CD14-positive monocyte (primary cell): Measurements from ENCODE around the gene FOXA3. TPM values are rescaled to one million over a fixed set of nuclear protein-coding genes. Genes with fewer than 3 reads are reported as not detected.

Source experiments
- DNase-seq, 3 donors: peaks; one replicate each; pipeline ENCODE4 v3.0.0-alpha.2; 2011 to 2022
- H2AFZ ChIP-seq: 2 replicates; pipeline ENCODE4 v1.6.0; 2012; ENCODE audit warnings: mild to moderate bottlenecking, low read depth, low read length, inconsistent platforms; ENCODE audit not compliant: insufficient read depth, poor library complexity, severe bottlenecking
- H3K27ac ChIP-seq, 2 donors: 1 replicate in 1 of 2; 2 replicates in 1 of 2; pipeline ENCODE4 v1.5.1; 2012 to 2013; ENCODE audit warnings: low read length in 2 of 2, control low read depth in 1 of 2, inconsistent platforms in 1 of 2, low read depth in 1 of 2, mild to moderate bottlenecking in 1 of 2
- H3K27me3 ChIP-seq, 2 donors: one replicate each; pipeline versions ENCODE4 v1.6.0 to v1.6.1; 2011 to 2013; ENCODE audit warnings: low read length in 2 of 2; ENCODE audit not compliant: control insufficient read depth in 2 of 2, insufficient read depth in 2 of 2
- H3K36me3 ChIP-seq, 2 donors: replicated peaks in 1 of 2; 1 replicate in 1 of 2; 2 replicates in 1 of 2; pipeline versions ENCODE4 v1.5.1 to v1.6.1; 2012 to 2013; ENCODE audit warnings: low read length in 2 of 2, control low read depth in 1 of 2, inconsistent platforms in 1 of 2, mild to moderate bottlenecking in 1 of 2; ENCODE audit not compliant: insufficient read depth in 2 of 2, control insufficient read depth in 1 of 2
- H3K4me1 ChIP-seq, 2 donors: 1 replicate in 1 of 2; 2 replicates in 1 of 2; pipeline versions ENCODE4 v1.5.1 to v1.6.1; 2012 to 2013; ENCODE audit warnings: low read length in 2 of 2, control low read depth in 1 of 2, inconsistent platforms in 1 of 2, mild to moderate bottlenecking in 1 of 2, moderate library complexity in 1 of 2; ENCODE audit not compliant: insufficient read depth in 2 of 2, control insufficient read depth in 1 of 2
- H3K4me2 ChIP-seq: replicated peaks from 2 replicates; pipeline ENCODE3; 2012; ENCODE audit warnings: low read length, moderate library complexity, mild to moderate bottlenecking; ENCODE audit not compliant: poor library complexity, severe bottlenecking; ENCODE audit errors: extremely low read depth
- H3K4me3 ChIP-seq, 3 experiments: fragments of 200-600 bp in 1 of 3; sonication (generic) in 1 of 3; replicated peaks in 1 of 3; 1 replicate in 2 of 3; 2 replicates in 1 of 3; pipeline ENCODE4 v1.5.1; 2011 to 2013; ENCODE audit warnings: low read length in 3 of 3, mild to moderate bottlenecking in 3 of 3, control low read depth in 2 of 3, low read depth in 2 of 3, inconsistent platforms in 1 of 3, moderate library complexity in 1 of 3
- H3K79me2 ChIP-seq: 2 replicates; pipeline ENCODE4 v1.6.0; 2012; ENCODE audit warnings: mild to moderate bottlenecking, control low read depth, inconsistent platforms, low read length, moderate library complexity; ENCODE audit not compliant: insufficient read depth
- H3K9ac ChIP-seq: 2 replicates; pipeline ENCODE4 v1.6.0; 2017; ENCODE audit warnings: low read length, mild to moderate bottlenecking; ENCODE audit not compliant: insufficient read depth, poor library complexity, severe bottlenecking
- H3K9me3 ChIP-seq, 2 donors: replicated peaks in 1 of 2; 1 replicate in 1 of 2; 2 replicates in 1 of 2; pipeline versions ENCODE4 v1.5.1 to v1.6.1; 2012 to 2013; ENCODE audit warnings: low read length in 2 of 2, control low read depth in 1 of 2; ENCODE audit not compliant: control insufficient read depth in 1 of 2, insufficient read depth in 1 of 2
- H4K20me1 ChIP-seq: 2 replicates; pipeline ENCODE4 v1.6.0; 2012; ENCODE audit warnings: mild to moderate bottlenecking, low read length, control low read depth, moderate library complexity; ENCODE audit not compliant: insufficient read depth
- H3K27ac Mint-ChIP-seq, 7 donors: one replicate each; pipeline ENCODE4 v1.8.0; 2020; ENCODE audit warnings: mild to moderate bottlenecking in 7 of 7, mixed read lengths in 7 of 7, moderate library complexity in 6 of 7, inconsistent platforms in 2 of 7
- H3K27me3 Mint-ChIP-seq, 3 donors: one replicate each; pipeline ENCODE4 v1.8.0; 2021 to 2022; ENCODE audit warnings: low read depth in 3 of 3, mild to moderate bottlenecking in 3 of 3, mixed read lengths in 3 of 3, moderate library complexity in 3 of 3, inconsistent platforms in 1 of 3
- H3K36me3 Mint-ChIP-seq, 2 donors: one replicate each; pipeline ENCODE4 v1.8.0; 2020; ENCODE audit warnings: mixed read lengths in 2 of 2, inconsistent platforms in 1 of 2, mild to moderate bottlenecking in 1 of 2
- H3K4me1 Mint-ChIP-seq: one replicate; pipeline ENCODE4 v1.8.0; 2020; ENCODE audit warnings: mild to moderate bottlenecking, mixed read lengths
- H3K4me3 Mint-ChIP-seq, 2 donors: one replicate each; pipeline ENCODE4 v1.8.0; 2020; ENCODE audit warnings: mild to moderate bottlenecking in 2 of 2, mixed read lengths in 2 of 2, moderate library complexity in 1 of 2
- H3K9me3 Mint-ChIP-seq, 7 donors: one replicate each; pipeline ENCODE4 v1.8.0; 2020 to 2022; ENCODE audit warnings: mixed read lengths in 7 of 7, mild to moderate bottlenecking in 6 of 7, moderate library complexity in 6 of 7, inconsistent platforms in 2 of 7
- WGBS: methylation state at CpG from one replicate; pipeline ENCODE4 v1.1.5; 2013; ENCODE audit warnings: missing lambda C conversion rate; ENCODE audit not compliant: insufficient coverage; 5-methylcytosine and 5-hydroxymethylcytosine counted together
- intact Hi-C, 2 donors: fragments of 100-400 bp; cut with micrococcal nuclease; formaldehyde crosslinking; loops; one replicate each; pipeline versions ENCODE4 v1.15.0 to v1.15.1; 2023
- polyA plus RNA-seq, 3 donors: library from polyadenylated mRNA; depleted of rRNA in 1 of 3; unstranded in 2 of 3; stranded (reverse) in 1 of 3; fragments of 300-500 nt in 2 of 3; fragments of >200 nt in 1 of 3; fragmentation: Illumina TruSeq in 2 of 3; gene quantifications; 1 replicate in 2 of 3; 2 replicates in 1 of 3; pipeline ENCODE4 v1.2.3, GENCODE V29; 2012 to 2021
- TF ChIP-seq, protein P1 (sequence below): fragments of 200-600 bp; IDR thresholded peaks from one replicate; pipeline ENCODE4 v1.8.0; 2022; ENCODE audit warnings: antibody characterized with exemption, mild to moderate bottlenecking

The FOXA3 gene
- polyA plus RNA-seq, 3 donors: not detected

DNA sequence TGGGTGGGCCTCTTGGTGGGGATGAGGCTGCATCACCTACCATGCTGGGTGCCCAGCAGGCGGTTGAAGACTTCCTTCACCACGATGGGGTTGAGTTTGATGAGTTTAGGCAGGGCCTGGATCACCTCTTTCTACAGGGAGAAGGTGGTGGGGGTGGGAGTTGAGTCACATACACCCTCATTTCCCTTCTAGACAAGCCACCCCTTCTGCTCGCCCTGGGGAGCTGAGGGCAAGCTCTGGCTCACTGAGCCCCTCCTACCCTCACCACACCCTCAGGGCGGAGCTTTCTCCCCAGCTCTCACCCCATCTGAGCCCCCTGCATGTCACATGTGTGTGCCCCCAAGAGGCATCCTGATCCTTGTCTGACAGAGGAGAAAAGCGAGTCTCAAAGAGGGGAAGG, 41.4 kb upstream of the FOXA3 start:
- Histone ChIP-seq H2AFZ (no peak overlapping the region), H3K36me3 (peaks cover 81 to 88% of the 10 kb centered on the region in 2 donors)
- peaks cover 71 to 88% of the 10 kb centered on the region in 2 donors for H3K36me3 Mint-ChIP-seq

GRCh38 chr19:45823182-45823581, 40.9 kb upstream of the FOXA3 start:
- no peak overlapping the region for H3K27ac ChIP-seq
- H3K4me2 ChIP-seq: no peak overlapping the region
- no peak overlapping the region for H3K27ac Mint-ChIP-seq
- no peaks in the 10 kb centered on the region for H3K4me1 Mint-ChIP-seq
- 92% methylated on average over 9 of the region's 12 CpGs for WGBS
- no peaks in the 10 kb centered on the region for H3K27me3 Mint-ChIP-seq
- no peaks in the 10 kb centered on the region for H3K79me2 ChIP-seq
- no peaks in the 10 kb centered on the region for H3K9me3 Mint-ChIP-seq
- H2AFZ ChIP-seq: no peak overlapping the region
- H4K20me1 ChIP-seq: peaks cover 27% of the 10 kb centered on the region
- intact Hi-C loops: no loop called here
- no peaks in the 10 kb centered on the region for H3K9me3 ChIP-seq
- H3K27me3 ChIP-seq: no peaks in the 10 kb centered on the region
- no peak overlapping the region for H3K4me3 Mint-ChIP-seq
- no peak overlapping the region for H3K9ac ChIP-seq
- H3K36me3 ChIP-seq: peaks cover 86 to 90% of the 10 kb centered on the region in 2 donors
- H3K36me3 Mint-ChIP-seq: peaks cover 74 to 90% of the 10 kb centered on the region in 2 donors
- no peak overlapping the region for H3K4me3 ChIP-seq
- H3K4me1 ChIP-seq: no peaks in the 10 kb centered on the region
- TF ChIP-seq, protein P1, sequence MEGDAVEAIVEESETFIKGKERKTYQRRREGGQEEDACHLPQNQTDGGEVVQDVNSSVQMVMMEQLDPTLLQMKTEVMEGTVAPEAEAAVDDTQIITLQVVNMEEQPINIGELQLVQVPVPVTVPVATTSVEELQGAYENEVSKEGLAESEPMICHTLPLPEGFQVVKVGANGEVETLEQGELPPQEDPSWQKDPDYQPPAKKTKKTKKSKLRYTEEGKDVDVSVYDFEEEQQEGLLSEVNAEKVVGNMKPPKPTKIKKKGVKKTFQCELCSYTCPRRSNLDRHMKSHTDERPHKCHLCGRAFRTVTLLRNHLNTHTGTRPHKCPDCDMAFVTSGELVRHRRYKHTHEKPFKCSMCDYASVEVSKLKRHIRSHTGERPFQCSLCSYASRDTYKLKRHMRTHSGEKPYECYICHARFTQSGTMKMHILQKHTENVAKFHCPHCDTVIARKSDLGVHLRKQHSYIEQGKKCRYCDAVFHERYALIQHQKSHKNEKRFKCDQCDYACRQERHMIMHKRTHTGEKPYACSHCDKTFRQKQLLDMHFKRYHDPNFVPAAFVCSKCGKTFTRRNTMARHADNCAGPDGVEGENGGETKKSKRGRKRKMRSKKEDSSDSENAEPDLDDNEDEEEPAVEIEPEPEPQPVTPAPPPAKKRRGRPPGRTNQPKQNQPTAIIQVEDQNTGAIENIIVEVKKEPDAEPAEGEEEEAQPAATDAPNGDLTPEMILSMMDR: no peak
- DNase-seq: no peak

More for the DNA sequence above, 41.4 kb upstream of the FOXA3 start:
- H3K9me3 ChIP-seq: no peaks in the 10 kb centered on the region
- peaks cover 31% of the 10 kb centered on the region for H4K20me1 ChIP-seq
- no peak overlapping the region for H3K27ac ChIP-seq
- no peaks in the 10 kb centered on the region for H3K4me1 Mint-ChIP-seq
- H3K4me3 ChIP-seq: no peak overlapping the region
- no peak for DNase-seq
- no peaks in the 10 kb centered on the region for H3K79me2 ChIP-seq
- TF ChIP-seq, protein P1: no peak
- no peak overlapping the region for H3K27ac Mint-ChIP-seq
- no peaks in the 10 kb centered on the region for H3K27me3 Mint-ChIP-seq
- 83% methylated on average over 1 of the region's 5 CpGs for WGBS
- no peaks in the 10 kb centered on the region for H3K4me1 ChIP-seq
- no peaks in the 10 kb centered on the region for H3K27me3 ChIP-seq
- no peak overlapping the region for H3K4me3 Mint-ChIP-seq
- H3K9me3 Mint-ChIP-seq: no peaks in the 10 kb centered on the region
- no peak overlapping the region for H3K9ac ChIP-seq
- H3K4me2 ChIP-seq: no peak overlapping the region
- intact Hi-C loops: no loop called here
